ENCODE data around the gene DLX5.

DNA sequence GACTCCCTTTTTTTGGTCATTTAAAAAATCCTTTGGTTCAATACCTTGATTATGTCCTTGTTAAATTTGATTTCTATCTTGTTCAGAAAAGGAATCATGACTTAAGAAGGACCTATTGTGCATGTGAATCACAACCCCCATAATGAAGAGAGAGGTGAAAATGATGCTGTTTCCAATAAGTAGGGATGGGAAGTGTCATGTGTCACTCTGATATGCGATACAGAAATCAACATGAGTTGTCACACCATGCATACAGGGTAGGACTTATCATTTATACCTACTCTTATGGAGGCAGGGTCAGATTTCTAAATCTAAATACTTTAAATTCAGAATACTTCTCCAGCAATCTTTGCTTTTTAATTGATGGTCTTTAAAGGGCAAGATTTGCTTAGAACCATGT lies 38.6 kb downstream of the DLX5 start:
- TF ChIP-seq, protein P1, sequence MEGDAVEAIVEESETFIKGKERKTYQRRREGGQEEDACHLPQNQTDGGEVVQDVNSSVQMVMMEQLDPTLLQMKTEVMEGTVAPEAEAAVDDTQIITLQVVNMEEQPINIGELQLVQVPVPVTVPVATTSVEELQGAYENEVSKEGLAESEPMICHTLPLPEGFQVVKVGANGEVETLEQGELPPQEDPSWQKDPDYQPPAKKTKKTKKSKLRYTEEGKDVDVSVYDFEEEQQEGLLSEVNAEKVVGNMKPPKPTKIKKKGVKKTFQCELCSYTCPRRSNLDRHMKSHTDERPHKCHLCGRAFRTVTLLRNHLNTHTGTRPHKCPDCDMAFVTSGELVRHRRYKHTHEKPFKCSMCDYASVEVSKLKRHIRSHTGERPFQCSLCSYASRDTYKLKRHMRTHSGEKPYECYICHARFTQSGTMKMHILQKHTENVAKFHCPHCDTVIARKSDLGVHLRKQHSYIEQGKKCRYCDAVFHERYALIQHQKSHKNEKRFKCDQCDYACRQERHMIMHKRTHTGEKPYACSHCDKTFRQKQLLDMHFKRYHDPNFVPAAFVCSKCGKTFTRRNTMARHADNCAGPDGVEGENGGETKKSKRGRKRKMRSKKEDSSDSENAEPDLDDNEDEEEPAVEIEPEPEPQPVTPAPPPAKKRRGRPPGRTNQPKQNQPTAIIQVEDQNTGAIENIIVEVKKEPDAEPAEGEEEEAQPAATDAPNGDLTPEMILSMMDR (conservative IDR thresholded peaks at IDR 0.05 in 1 of 2, IDR thresholded peaks at IDR 0.05 in 1 of 2; ENCODE audit: low read depth in 1 of 2, low read length in 2 of 2), result no peak
- no peak for TF ChIP-seq EZH2 (IDR thresholded peaks at IDR 0.05; ENCODE audit: low read length, missing control alignments)
